ENCODE measurements around the gene ALOX15B. TPM values are rescaled to one million over a fixed set of nuclear protein-coding genes. Genes with fewer than 3 reads are reported as not detected.
A peak's percentile ranks its signal among the peaks of the same experiment; 100 is the strongest.

The ALOX15B gene, protein sequence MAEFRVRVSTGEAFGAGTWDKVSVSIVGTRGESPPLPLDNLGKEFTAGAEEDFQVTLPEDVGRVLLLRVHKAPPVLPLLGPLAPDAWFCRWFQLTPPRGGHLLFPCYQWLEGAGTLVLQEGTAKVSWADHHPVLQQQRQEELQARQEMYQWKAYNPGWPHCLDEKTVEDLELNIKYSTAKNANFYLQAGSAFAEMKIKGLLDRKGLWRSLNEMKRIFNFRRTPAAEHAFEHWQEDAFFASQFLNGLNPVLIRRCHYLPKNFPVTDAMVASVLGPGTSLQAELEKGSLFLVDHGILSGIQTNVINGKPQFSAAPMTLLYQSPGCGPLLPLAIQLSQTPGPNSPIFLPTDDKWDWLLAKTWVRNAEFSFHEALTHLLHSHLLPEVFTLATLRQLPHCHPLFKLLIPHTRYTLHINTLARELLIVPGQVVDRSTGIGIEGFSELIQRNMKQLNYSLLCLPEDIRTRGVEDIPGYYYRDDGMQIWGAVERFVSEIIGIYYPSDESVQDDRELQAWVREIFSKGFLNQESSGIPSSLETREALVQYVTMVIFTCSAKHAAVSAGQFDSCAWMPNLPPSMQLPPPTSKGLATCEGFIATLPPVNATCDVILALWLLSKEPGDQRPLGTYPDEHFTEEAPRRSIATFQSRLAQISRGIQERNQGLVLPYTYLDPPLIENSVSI
- not detected in 2 replicates for total RNA-seq

- ChIA-PET CTCF (no interaction called here), POLR2A (interaction anchor here (0.6 kb wide), 1 partner anchor 355 kb away, joined by 3 read pairs; no protein-coding TSS in a partner anchor)
- Mint-ChIP-seq H3K27ac (no peak within 1 kb of the TSS), H3K36me3 (ENCODE audit: low read depth) (no peaks in the 10 kb centered on the region), H3K4me1 (peaks cover 3% of the 10 kb centered on the region), H3K27me3 (peaks cover 36% of the 10 kb centered on the region), H3K4me3 (no peak within 1 kb of the TSS), H3K9me3 (no peaks in the 10 kb centered on the region)
- DNase-seq, result no peak
- intact Hi-C loops (cut with micrococcal nuclease), result no loop called here
- no peak for TF ChIP-seq CTCF (IDR thresholded peaks at IDR 0.05)
- ATAC-seq (ENCODE audit: low read depth), result peak; percentile 21
Observed at GRCh38 chr17:8038954-8039610, at the start of gene ALOX15B. Gene ALOX15B, plus strand, starts transcription at chr17:8039059. Its CDS starts 97 bp downstream, at chr17:8039156.

- Mint-ChIP-seq H3K9me3 (no peaks in the 10 kb centered on the region), H3K36me3 (ENCODE audit: low read depth) (no peaks in the 10 kb centered on the region), H3K4me3 (peak overlapping the region; percentile 77), H3K4me1 (peaks cover 17% of the 10 kb centered on the region), H3K27ac (peak overlapping the region; percentile 75), H3K27me3 (peaks cover 9% of the 10 kb centered on the region)
- ATAC-seq (ENCODE audit: low read depth) (peak; percentile 94), DNase-seq (peak; percentile 96)
- no peak for TF ChIP-seq CTCF (IDR thresholded peaks at IDR 0.05)
- ChIA-PET POLR2A (interaction anchor here (0.6 to 2.5 kb wide), 8 partner anchors 58 to 231 kb away, joined by 3 to 24 read pairs (median 6); partner anchors contain the start of genes CNTROB, NAA38, RNF227 and TRAPPC1), CTCF (interaction anchor here (0.6 to 6.7 kb wide), 37 partner anchors 8 to 653 kb away, joined by 3 to 90 read pairs (median 4); partner anchors contain the start of genes CNTROB, GUCY2D, NAA38 and RNF227)
- intact Hi-C loops (cut with micrococcal nuclease), result loop anchor here (1.0 to 5.0 kb wide), 8 partner anchors 52 to 247 kb away; partner anchors contain the start of genes CNTROB and NAA38
Observed at GRCh38 chr17:7989781-7990655, 48.8 kb upstream of the ALOX15B start.

DNA sequence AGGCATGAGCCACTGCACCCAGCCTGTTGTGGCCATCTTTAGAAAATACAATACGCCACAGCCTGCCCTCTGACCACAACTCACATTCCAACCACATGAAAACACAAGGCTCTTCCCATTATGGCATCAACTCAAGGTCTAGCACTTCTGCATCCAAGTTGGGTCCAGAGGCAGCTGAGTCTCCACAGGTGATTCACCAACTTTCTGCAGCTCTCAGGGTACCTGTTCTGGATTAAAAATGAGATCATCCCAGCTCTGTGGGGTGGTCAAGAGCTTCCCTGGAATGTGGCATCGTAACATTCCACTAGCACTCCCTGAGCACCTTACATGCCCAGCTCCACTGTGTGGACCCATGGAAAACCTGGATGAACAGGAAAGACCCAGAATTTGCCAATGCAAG lies 46.3 kb upstream of the ALOX15B start:
- ATAC-seq (ENCODE audit: low read depth) (no peak), DNase-seq (no peak)
- no peak overlapping the region for H3K4me3 Mint-ChIP-seq
- ChIA-PET POLR2A (no interaction called here), CTCF (interaction anchor here (1.2 kb wide), 1 partner anchor 249 kb away, joined by 3 read pairs; no protein-coding TSS in a partner anchor)
- H3K4me1 Mint-ChIP-seq, result peaks cover 17% of the 10 kb centered on the region
- no peaks in the 10 kb centered on the region for H3K9me3 Mint-ChIP-seq
- intact Hi-C loops (cut with micrococcal nuclease), result loop anchor here (5.0 kb wide), 1 partner anchor 50 kb away; no protein-coding TSS in a partner anchor
- TF ChIP-seq CTCF (IDR thresholded peaks at IDR 0.05), result no peak
- H3K27ac Mint-ChIP-seq, result no peak overlapping the region
- peaks cover 6% of the 10 kb centered on the region for H3K27me3 Mint-ChIP-seq
- no peaks in the 10 kb centered on the region for H3K36me3 Mint-ChIP-seq (ENCODE audit: low read depth)

GRCh38 chr17:7992924-7993323 lies 45.9 kb upstream of the ALOX15B start:
- no peak overlapping the region for H3K27ac Mint-ChIP-seq
- intact Hi-C loops (cut with micrococcal nuclease), result loop anchor here (5.0 kb wide), 1 partner anchor 49 kb away; no protein-coding TSS in a partner anchor
- ATAC-seq (ENCODE audit: low read depth), result no peak

More at GRCh38 chr17:7992924-7993323, 45.9 kb upstream of the ALOX15B start:
- Mint-ChIP-seq H3K27me3 (peaks cover 3% of the 10 kb centered on the region), H3K4me3 (no peak overlapping the region), H3K4me1 (peaks cover 17% of the 10 kb centered on the region), H3K9me3 (no peaks in the 10 kb centered on the region), H3K36me3 (ENCODE audit: low read depth) (no peaks in the 10 kb centered on the region)
- no peak for DNase-seq
- no peak for TF ChIP-seq CTCF (IDR thresholded peaks at IDR 0.05)
- CTCF ChIA-PET, result interaction anchor here (0.9 to 1.2 kb wide), 2 partner anchors 64 to 249 kb away, joined by 3 to 4 read pairs; no protein-coding TSS in a partner anchor
- POLR2A ChIA-PET, result no interaction called here
